HG02840 (cell line): ENCODE measurements around the gene C2orf92.
"Not testable (repeated sequence)": the region's sequence is repeated elsewhere in the genome, so short reads cannot be mapped to it uniquely, and the experiment has no call there.

ENCODE experiments used
- ATAC-seq: cut with Tn5 transposase; IDR thresholded peaks from one replicate; pipeline ENCODE4 v1.9.1; 2021; ENCODE audit warnings: mild to moderate bottlenecking, moderate library complexity, moderate number of reproducible peaks; ENCODE audit not compliant: unreplicated experiment, low FRiP score

Gene C2orf92

DNA sequence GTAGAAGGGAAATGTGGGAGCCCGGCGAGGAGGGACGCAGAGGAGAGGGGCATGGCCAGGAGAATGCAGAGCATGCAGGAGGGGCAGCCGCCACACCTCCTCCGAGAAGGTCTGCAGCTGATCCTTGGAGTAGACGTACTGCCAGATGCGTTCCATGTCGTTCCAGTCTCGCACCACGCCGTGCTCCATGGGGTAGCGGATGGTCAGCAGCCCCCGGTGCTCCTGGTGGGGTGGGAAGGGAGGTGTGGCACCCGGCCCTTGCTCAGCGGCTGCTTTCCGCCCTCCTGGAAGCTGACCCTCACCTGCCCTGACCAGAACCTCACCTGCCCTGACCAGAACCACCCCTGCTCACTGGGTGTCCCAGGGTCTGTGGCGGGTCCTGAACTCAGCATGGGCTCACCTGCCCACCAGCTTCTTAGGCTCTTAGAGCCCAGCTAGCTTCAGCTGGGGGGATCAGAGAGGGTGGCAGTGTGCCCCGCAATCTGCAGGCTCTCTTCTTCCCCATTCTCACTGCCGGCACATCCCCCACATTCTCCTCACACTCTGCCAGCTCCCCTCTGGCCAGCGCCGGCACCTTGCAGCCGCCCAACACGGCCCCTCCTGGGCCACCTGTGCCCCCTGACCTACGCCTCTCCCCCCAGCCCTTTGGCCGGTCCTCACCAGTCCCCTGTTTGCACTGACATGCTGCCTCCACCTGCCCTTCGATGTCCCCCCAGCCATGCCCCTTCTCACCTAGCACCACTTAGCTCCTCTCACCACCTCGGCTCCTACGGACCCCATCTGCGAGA is 10.1 kb upstream of the C2orf92 start:
- ATAC-seq, result no peak

DNA sequence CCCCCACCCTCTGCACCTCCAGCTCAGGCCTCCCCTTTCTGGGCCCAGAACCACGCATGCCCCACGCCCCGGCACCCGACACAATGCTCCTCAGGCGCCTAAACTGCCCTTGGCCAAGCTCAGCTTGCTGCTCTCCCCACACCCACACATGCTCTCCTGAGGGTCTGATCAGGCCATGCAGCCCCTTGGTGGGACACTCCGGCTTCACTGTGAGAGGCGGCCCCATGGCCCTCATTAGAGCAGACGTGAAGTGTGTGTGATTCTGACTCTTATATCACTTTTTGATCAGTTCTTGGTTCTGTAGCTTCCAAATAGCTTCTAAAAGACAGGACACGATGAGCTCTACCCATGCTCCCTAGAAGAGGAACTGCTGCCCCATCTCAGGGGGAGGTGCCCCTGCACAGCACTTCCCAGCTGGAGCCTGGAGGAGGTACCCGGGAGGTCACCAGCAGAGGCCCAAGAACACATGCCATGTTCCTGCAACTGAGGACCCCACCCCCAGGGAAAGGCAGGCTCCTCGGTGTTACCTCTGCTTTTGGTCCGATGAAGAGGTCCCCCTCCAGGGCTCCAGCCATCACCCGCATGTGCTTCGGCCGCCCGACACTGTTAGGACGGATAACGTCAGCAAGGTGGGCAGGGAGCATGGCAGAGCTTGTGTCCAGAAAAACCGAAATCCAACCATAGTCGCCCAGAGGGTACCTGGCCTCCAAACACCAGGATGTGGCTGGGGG is 9.3 kb upstream of the C2orf92 start:
- no peak for ATAC-seq

DNA sequence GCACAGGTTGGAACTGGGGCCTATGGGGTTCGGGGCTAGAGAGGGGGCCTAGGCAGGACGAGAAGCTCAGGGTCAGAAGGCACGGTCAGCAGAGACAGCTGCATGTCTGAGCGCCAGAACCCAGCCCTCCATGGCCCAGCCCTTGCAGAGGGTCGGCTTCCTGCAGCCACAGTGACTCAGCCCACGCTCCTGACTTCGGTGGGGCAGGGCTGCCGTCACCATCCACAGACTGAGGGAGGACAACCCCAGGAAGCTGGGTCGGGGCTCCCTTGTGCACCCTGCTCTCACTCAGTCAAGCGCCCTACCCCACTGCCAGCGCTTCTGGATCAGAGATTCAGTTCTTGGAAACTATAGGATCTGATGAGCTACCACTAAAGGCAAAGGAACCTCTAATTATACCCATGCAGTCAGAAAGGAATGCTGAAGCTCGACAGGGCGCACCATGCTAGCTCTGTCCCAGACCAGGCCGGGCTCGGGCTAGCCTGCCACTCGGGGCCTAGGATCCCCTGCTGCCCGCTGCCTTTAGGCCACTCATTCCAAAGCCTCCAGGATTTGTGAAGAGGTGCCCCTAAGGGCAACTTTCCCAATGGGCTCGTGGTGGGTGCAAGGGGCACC is 8.6 kb upstream of the C2orf92 start:
- ATAC-seq, result no peak

GRCh38 chr2:97661927-97662326 is 7.6 kb upstream of the C2orf92 start:
- ATAC-seq, result no peak

GRCh38 chr2:97662386-97662894 is 7.1 kb upstream of the C2orf92 start:
- ATAC-seq, result no peak

- ATAC-seq, result peak; percentile 48
These were observed 6.5 kb upstream of the C2orf92 start for GRCh38 chr2:97662895-97663625.

DNA sequence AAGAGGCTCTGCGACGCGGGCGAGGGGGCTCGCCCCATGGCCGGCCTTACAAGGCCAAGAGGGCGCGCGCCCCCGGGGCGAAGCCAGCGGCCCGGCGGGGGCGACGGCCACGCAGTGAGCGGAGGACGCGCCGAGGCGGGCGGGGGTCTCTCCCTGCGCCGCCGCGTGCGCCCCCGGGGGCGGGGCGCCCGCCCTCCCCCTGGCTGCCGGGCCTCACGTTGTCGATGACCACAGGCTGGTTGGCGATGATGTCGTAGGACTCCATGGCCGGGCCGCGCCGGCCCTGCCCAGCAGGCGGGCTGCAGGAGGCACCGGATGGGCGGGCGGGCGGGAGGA is 5.9 kb upstream of the C2orf92 start:
- no peak for ATAC-seq

DNA sequence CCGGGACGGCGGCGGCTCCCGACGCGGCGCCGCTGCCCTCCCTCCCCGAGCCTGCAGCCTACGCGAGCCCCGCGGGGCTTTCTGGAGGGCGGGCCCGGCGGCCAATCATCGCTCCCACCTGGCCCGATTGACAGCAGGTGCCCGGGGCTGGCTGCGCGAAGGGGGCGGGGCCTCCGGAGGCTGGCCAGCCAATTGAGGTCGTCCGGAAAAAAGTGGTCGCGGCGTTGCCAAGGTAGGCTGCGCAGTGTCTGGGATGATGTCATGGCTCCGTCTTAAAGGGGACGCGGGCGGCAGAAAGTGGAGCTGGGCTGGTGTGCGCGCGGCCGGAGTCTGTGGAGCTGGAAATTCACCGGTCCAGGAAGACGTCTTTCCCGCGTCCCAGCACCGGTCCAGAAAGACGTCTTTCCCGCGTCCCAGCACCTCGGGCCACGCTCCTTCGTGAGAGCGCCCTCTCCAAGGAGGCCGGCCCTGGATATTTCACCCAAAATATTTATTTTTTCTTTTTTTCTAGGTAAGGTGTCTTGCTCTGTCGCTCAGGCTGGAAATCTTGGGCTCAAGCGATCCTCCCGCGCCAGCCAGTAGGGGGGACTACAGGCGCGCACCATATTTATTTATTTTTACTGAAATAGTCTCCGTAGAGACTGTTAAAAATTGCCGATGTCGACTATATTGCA is 5.4 kb upstream of the C2orf92 start, which contains the start of gene ACTR1B:
Gene ACTR1B (minus strand): TSS at position 83 of the 674 bp plus-strand sequence. CDS start 154 bp downstream, outside the sequence.
- peak; percentile 85 for ATAC-seq

DNA sequence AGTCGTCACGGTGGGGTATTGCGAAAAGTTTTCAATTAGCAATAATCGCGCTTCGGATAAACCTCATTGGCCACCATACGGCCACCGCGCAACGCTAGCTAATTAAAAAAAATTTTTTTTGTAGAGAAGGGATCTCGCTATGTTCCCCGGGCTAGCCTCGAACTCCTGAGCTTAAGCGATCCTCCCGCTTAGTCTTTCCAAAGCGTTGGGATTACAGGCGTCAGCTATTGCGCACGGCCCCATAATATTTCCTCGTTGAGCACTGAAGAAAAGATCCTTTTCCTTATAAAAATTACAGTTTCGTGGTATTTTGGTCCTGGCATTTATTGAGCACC is 4.9 kb upstream of the C2orf92 start:
- ATAC-seq, result no peak

DNA sequence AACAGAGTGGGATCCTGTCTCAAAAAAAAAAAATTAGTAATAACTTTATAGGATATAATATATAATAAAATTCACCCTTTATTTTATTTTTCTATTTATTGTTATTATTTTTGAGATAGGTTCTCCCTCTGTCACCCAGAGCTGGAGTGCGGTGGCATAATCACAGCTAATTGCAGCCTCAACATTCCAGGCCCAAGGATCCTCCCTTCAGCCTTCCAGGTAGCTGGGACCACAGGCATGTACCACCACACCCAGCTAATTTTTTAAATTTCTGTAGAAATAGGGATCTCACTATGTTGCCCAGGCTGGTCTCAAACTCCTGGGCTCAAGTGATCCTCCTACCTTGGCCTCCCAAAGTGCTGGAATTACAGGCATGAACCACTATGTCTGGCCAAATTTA is 958 bp downstream of the C2orf92 start:
- ATAC-seq, result no peak

GRCh38 chr2:97671526-97671925 is 2.0 kb downstream of the C2orf92 start:
- no peak for ATAC-seq

- ATAC-seq, result not testable (repeated sequence)
These were observed 3.2 kb downstream of the C2orf92 start for GRCh38 chr2:97672606-97673140.

- no peak for ATAC-seq
These were observed 3.8 kb downstream of the C2orf92 start for GRCh38 chr2:97673182-97673914.

DNA sequence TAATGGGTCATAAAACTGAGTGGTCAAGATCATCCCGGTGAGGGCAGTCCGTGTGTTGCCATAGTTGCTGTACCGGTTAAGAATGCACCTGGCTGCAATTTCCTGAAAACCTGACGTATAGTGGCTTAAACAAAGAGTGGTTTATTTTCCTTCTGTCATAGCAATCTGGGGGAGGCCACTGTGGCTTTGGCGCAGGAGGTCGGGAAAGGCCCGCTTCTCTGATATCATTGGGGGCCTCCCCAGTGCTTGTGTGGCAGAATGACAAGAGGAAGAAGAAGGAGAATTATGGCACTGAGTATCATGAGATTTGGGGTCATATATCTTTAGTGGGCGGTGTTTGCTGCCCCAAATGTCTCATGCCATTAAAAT is 4.4 kb downstream of the C2orf92 start:
- ATAC-seq, result no peak

- no peak for ATAC-seq
These were observed 6.1 kb downstream of the C2orf92 start for GRCh38 chr2:97675430-97676113.

DNA sequence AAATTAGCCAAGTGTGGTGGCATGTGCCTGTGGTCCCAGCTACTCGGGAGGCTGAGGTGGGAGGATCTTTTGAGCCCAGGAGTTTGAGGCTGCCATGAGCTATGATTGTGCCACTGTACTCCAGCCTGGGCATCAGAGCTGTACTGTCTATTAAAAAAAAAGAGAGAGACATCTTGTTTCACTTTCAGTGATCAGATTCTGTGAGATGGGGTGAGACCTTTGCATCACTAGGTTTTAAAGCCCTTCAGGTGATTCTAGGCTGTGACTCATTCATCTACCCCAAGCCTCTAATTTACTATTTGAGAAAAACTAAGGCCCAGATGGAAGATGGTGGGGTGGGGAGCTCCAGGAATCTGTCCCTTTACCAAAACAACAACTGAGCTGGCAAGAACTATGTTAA is 7.1 kb downstream of the C2orf92 start:
- no peak for ATAC-seq

DNA sequence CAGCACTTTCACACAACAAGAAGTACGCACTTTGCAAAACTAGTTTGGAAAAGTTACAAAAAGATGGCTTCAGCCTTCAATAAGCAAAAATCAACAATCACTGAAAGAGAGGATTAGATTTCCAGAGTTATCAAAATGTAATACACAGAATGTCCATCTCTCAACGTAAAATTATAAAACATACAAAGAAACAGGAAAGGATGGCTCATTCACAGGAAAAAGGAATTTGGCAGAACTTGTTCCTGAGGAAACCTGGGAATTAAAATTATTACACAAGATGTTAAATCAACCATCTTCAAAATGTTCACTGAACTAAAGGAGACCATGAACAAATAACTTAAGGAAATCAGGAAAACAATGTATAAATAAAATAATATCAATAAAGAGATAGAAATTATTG is 8.0 kb downstream of the C2orf92 start:
- no peak for ATAC-seq

- no peak for ATAC-seq
These were observed 8.8 kb downstream of the C2orf92 start for GRCh38 chr2:97678298-97678697.

DNA sequence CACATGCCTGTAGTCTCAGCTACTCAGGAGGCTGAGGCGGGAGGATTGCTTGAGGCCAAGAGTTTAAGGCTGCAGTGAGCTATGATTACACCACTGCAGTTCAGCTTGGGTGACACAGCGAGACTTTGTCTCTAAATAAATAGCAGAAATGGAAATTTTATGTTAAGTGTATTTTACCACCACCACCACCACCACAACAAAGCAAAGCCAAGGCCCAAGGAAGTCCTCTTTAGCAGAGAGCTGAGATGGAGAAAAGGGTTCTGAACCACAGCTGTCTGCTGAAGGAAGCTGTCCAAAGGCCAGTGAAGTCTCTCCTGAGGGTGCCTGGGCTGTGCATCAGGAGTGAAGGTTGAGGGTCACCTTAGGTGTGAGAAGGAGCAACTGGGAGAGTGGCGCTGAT is 17.7 kb downstream of the C2orf92 start:
- ATAC-seq, result not testable (repeated sequence)
